ENCODE measurements around the gene MAGEE1. TPM values are rescaled to one million over a fixed set of nuclear protein-coding genes. Genes with fewer than 3 reads are reported as not detected.
A peak's percentile ranks its signal among the peaks of the same experiment; 100 is the strongest.

The MAGEE1 gene
- polyA plus RNA-seq (2013, experiment 1 of 2; ENCODE audit: insufficient read length), result 2.5 TPM
- 2.3 TPM for polyA plus RNA-seq (2013, experiment 2 of 2; ENCODE audit: insufficient read length)

- DNase-seq, result peak; percentile 53
These were observed at the start of gene MAGEE1 for GRCh38 chrX:76427560-76428242. Gene MAGEE1, plus strand, starts transcription at chrX:76427710. Its CDS starts 221 bp downstream, at chrX:76427931.

GRCh38 chrX:76398970-76399369 is 28.5 kb upstream of the MAGEE1 start:
- DNase-seq, result no peak

GRCh38 chrX:76407795-76408194 is 19.7 kb upstream of the MAGEE1 start:
- DNase-seq, result no peak

GRCh38 chrX:76420237-76420636 is 7.3 kb upstream of the MAGEE1 start:
- DNase-seq, result no peak

- no peak for DNase-seq
These were observed 977 bp downstream of the MAGEE1 start for GRCh38 chrX:76428243-76429130.

- no peak for DNase-seq
These were observed 5.7 kb downstream of the MAGEE1 start for GRCh38 chrX:76433219-76433618.

GRCh38 chrX:76434103-76434741 is 6.7 kb downstream of the MAGEE1 start:
- no peak for DNase-seq

GRCh38 chrX:76439188-76439587 is 11.7 kb downstream of the MAGEE1 start:
- no peak for DNase-seq

- DNase-seq, result no peak
These were observed 26.4 kb downstream of the MAGEE1 start for GRCh38 chrX:76453737-76454406.

GRCh38 chrX:76454456-76454927 is 27.0 kb downstream of the MAGEE1 start:
- peak; percentile 2 for DNase-seq

GRCh38 chrX:76477353-76477752 is 49.8 kb downstream of the MAGEE1 start:
- no peak for DNase-seq

Measured in fibroblast of skin of abdomen (primary cell).